PC-3 (cell line): Measurements from ENCODE around the gene CDA.

Source experiments
- CTCF ChIP-seq: fragments of 300-600 bp; sonication (generic); conservative IDR thresholded peaks from 2 replicates; pipeline ENCODE4 v1.5.1; 2017; ENCODE audit warnings: antibody characterized with exemption, low read depth, mild to moderate bottlenecking, low read length
- EZH2 ChIP-seq: fragments of 300-600 bp; sonication (generic); IDR thresholded peaks from one replicate; pipeline ENCODE4 v1.6.1; 2017; ENCODE audit warnings: antibody characterized with exemption, mild to moderate bottlenecking, low read length; ENCODE audit not compliant: unreplicated experiment
- EZH2phosphoT487 ChIP-seq: fragments of 300-600 bp; sonication (generic); IDR thresholded peaks from 2 replicates; pipeline ENCODE4 v1.6.1; 2018; ENCODE audit warnings: mild to moderate bottlenecking, antibody characterized with exemption, low read length, borderline replicate concordance

DNA sequence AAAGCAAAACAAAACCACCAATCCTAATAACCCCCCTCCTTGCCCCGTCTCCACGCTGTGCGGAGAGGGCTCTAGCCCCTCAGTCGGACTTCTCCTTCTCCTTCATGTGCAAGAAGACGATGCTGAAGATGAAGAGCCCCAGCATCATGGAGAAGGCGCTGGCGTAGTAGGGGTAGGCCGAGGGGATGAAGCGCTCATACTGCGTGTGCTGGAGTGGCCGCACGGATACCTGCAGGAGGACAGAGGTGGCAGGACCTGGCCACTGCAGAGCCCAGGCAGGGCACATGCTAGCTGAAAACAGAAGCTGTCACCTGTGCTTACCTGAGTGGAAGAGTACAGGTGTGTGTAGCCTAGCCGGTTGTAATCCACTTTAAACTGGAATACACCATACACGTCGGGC is 63.4 kb downstream of the CDA start:
- TF ChIP-seq CTCF = no peak
- no peak for TF ChIP-seq EZH2
- TF ChIP-seq EZH2phosphoT487 = no peak
